GM12878 (cell line): Measurements from ENCODE around the gene POU3F2.

Experiments used
- ATF3 ChIP-seq: IDR thresholded peaks from 2 replicates; pipeline ENCODE4 v1.6.1; 2011; ENCODE audit warnings: low read depth, mild to moderate bottlenecking, low read length, moderate library complexity, borderline replicate concordance; ENCODE audit errors: extremely low read depth
- CEBPB ChIP-seq, 2 experiments: fragments of 150-350 bp in 1 of 2; IDR thresholded peaks; 2 replicates each; pipeline ENCODE4 v1.6.1; 2012 to 2014; ENCODE audit warnings: low read depth in 2 of 2, low read length in 2 of 2, borderline replicate concordance in 1 of 2, inconsistent platforms in 1 of 2
- CHD2 ChIP-seq: IDR thresholded peaks from 2 replicates; pipeline ENCODE4 v1.6.1; 2011; ENCODE audit warnings: low read depth, low read length, improper control_type of control experiment, borderline replicate concordance
- CTCF ChIP-seq, 3 experiments: IDR thresholded peaks in 2 of 3; conservative IDR thresholded peaks in 1 of 3; 2 replicates each; pipeline ENCODE4 v1.5.1; 2011; ENCODE audit warnings: low read depth in 3 of 3, low read length in 3 of 3, mild to moderate bottlenecking in 3 of 3, control low read depth in 2 of 3, moderate library complexity in 2 of 3, inconsistent platforms in 1 of 3, mixed read lengths in 1 of 3; ENCODE audit not compliant: control insufficient read depth in 2 of 3, insufficient read depth in 1 of 3; ENCODE audit errors: extremely low read depth in 1 of 3
- EGR1 ChIP-seq, 2 experiments: IDR thresholded peaks; 1 replicate in 1 of 2; 2 replicates in 1 of 2; pipeline ENCODE4 v1.6.1; 2011 to 2012; ENCODE audit warnings: low read depth in 2 of 2, low read length in 2 of 2, borderline replicate concordance in 1 of 2, mild to moderate bottlenecking in 1 of 2, moderate library complexity in 1 of 2
- EP300 ChIP-seq, 2 experiments: fragments of 150-350 bp in 1 of 2; IDR thresholded peaks; 2 replicates each; pipeline ENCODE4 v1.6.1; 2011 to 2012; ENCODE audit warnings: low read depth in 2 of 2, low read length in 2 of 2, borderline replicate concordance in 1 of 2, improper control_type of control experiment in 1 of 2, inconsistent platforms in 1 of 2; ENCODE audit not compliant: control insufficient read depth in 1 of 2
- PAX8 ChIP-seq: fragments of 450-650 bp; IDR thresholded peaks from 2 replicates; pipeline ENCODE4 v1.6.1; 2017; ENCODE audit warnings: mild to moderate bottlenecking, moderate library complexity
- POLR2A ChIP-seq: IDR thresholded peaks from 2 replicates; pipeline ENCODE4 v1.6.1; 2011; ENCODE audit warnings: low read depth, mild to moderate bottlenecking, low read length
- SUZ12 ChIP-seq: fragments of 200-600 bp; sonication (generic); IDR thresholded peaks from one replicate; pipeline ENCODE4 v1.6.1; 2018; ENCODE audit warnings: antibody characterized with exemption, mild to moderate bottlenecking; ENCODE audit not compliant: unreplicated experiment
- ZSCAN29 ChIP-seq: fragments of 450-650 bp; IDR thresholded peaks from 2 replicates; pipeline ENCODE4 v1.6.1; 2017; ENCODE audit warnings: mild to moderate bottlenecking, moderate library complexity

GRCh38 chr6:98812220-98812619 lies 22.2 kb upstream of the POU3F2 start:
- TF ChIP-seq POLR2A: no peak
- TF ChIP-seq CHD2: no peak
- TF ChIP-seq PAX8: no peak
- TF ChIP-seq ZSCAN29: no peak
- no peak for TF ChIP-seq CTCF (IDR thresholded peaks at IDR 0.05 in 2 of 3, conservative IDR thresholded peaks at IDR 0.05 in 1 of 3; ENCODE audit: control insufficient read depth in 2 of 3, extremely low read depth in 1 of 3, insufficient read depth in 1 of 3, low read depth in 3 of 3, low read length in 3 of 3)
- TF ChIP-seq EP300 (IDR thresholded peaks at IDR 0.05; ENCODE audit: borderline replicate concordance in 1 of 2, control insufficient read depth in 1 of 2, low read depth in 2 of 2, low read length in 2 of 2): no peak
- TF ChIP-seq ATF3: no peak
- no peak for TF ChIP-seq SUZ12
- no peak for TF ChIP-seq EGR1 (IDR thresholded peaks at IDR 0.05; ENCODE audit: borderline replicate concordance in 1 of 2, low read depth in 2 of 2, low read length in 2 of 2)
- TF ChIP-seq CEBPB (IDR thresholded peaks at IDR 0.05; ENCODE audit: borderline replicate concordance in 1 of 2, low read depth in 2 of 2, low read length in 2 of 2): no peak
